Spleen (tissue), 7 donors: ENCODE data around the gene CDK5R1.
A peak's percentile ranks its signal among the peaks of the same experiment; 100 is the strongest.

Experiments
- CTCF ChIP-seq, 11 experiments: fragments of 200-600 bp in 7 of 11; fragments of 450-650 bp in 4 of 11; sonication (generic) in 4 of 11; IDR thresholded peaks in 8 of 11; conservative IDR thresholded peaks in 3 of 11; 1 replicate in 7 of 11; 2 replicates in 4 of 11; pipeline versions ENCODE4 v1.4.0 to v1.8.0; 2016 to 2021; ENCODE audit warnings: antibody characterized with exemption in 11 of 11, inconsistent platforms in 4 of 11, mild to moderate bottlenecking in 1 of 11
- POLR2A ChIP-seq, 3 donors: fragments of 450-650 bp; IDR thresholded peaks; one replicate each; pipeline ENCODE4 v1.5.1; 2017; ENCODE audit warnings: antibody characterized with exemption in 3 of 3, mild to moderate bottlenecking in 1 of 3
- POLR2AphosphoS5 ChIP-seq, 3 donors: sonication (generic); formaldehyde crosslinking; IDR thresholded peaks; one replicate each; pipeline ENCODE4 v1.5.1; 2017; ENCODE audit warnings: antibody characterized with exemption in 3 of 3
- donor health status: DM: no; HTN: no; CAD: no; lungs with moderate emphysema.
- donor health status: DM: no; HTN: no; CAD: no.
- donor health status: DM: no; HTN: no; CAD: no.

- no peak for TF ChIP-seq CTCF (IDR thresholded peaks at IDR 0.05 in 8 of 11, conservative IDR thresholded peaks at IDR 0.05 in 3 of 11)
- no peak for TF ChIP-seq POLR2A (IDR thresholded peaks at IDR 0.05)
- peak; percentile 17 to 53 (median 24) for TF ChIP-seq POLR2AphosphoS5 (IDR thresholded peaks at IDR 0.05)
Observed at GRCh38 chr17:32487473-32488176, 832 bp downstream of the CDK5R1 start.
